GM18498 (cell line): ENCODE results near the gene NFIC.
"Not testable (repeated sequence)": the region's sequence is repeated elsewhere in the genome, so short reads cannot be mapped to it uniquely, and the experiment has no call there.

Experiments
- ATAC-seq: cut with Tn5 transposase; IDR thresholded peaks from one replicate; pipeline ENCODE4 v1.9.1; 2021; ENCODE audit warnings: mild to moderate bottlenecking, moderate library complexity; ENCODE audit not compliant: unreplicated experiment

NFIC gene

GRCh38 chr19:3336680-3337523, 29.5 kb upstream of the NFIC start:
- no peak for ATAC-seq

GRCh38 chr19:3338541-3339181, 27.7 kb upstream of the NFIC start:
- ATAC-seq, result no peak

GRCh38 chr19:3340340-3340739, 26.0 kb upstream of the NFIC start:
- no peak for ATAC-seq

GRCh38 chr19:3342246-3342645, 24.1 kb upstream of the NFIC start:
- no peak for ATAC-seq

GRCh38 chr19:3342962-3343361, 23.4 kb upstream of the NFIC start:
- not testable (repeated sequence) for ATAC-seq

GRCh38 chr19:3343619-3344502, 22.5 kb upstream of the NFIC start:
- ATAC-seq, result no peak

- no peak for ATAC-seq
These were observed 21.5 kb upstream of the NFIC start for GRCh38 chr19:3344608-3345598.

GRCh38 chr19:3345850-3346460, 20.4 kb upstream of the NFIC start:
- ATAC-seq, result no peak

GRCh38 chr19:3346677-3347353, 19.6 kb upstream of the NFIC start:
- ATAC-seq, result no peak

GRCh38 chr19:3348042-3348441, 18.3 kb upstream of the NFIC start:
- ATAC-seq, result no peak

GRCh38 chr19:3348469-3348868, 17.9 kb upstream of the NFIC start:
- ATAC-seq, result not testable (repeated sequence)

- no peak for ATAC-seq
These were observed 16.2 kb upstream of the NFIC start for GRCh38 chr19:3350014-3350663.

- no peak for ATAC-seq
These were observed 14.5 kb upstream of the NFIC start for GRCh38 chr19:3351702-3352447.

- no peak for ATAC-seq
These were observed 12.9 kb upstream of the NFIC start for GRCh38 chr19:3353493-3353892.

- no peak for ATAC-seq
These were observed 9.6 kb upstream of the NFIC start for GRCh38 chr19:3356805-3357204.

GRCh38 chr19:3357271-3357991, 9.0 kb upstream of the NFIC start:
- ATAC-seq, result no peak

GRCh38 chr19:3357992-3358688, 8.2 kb upstream of the NFIC start:
- ATAC-seq, result no peak
